PC-3 (cell line): ENCODE results near the gene GFOD1. TPM values are rescaled to one million over a fixed set of nuclear protein-coding genes. Genes with fewer than 3 reads are reported as not detected.
"Not testable (repeated sequence)": the region's sequence is repeated elsewhere in the genome, so short reads cannot be mapped to it uniquely, and the experiment has no call there.

Experiments
- ATAC-seq: fragments of 200-7000 bp; cut with Tn5 transposase; 2 replicates; pipeline ENCODE4 v1.9.1; 2020; ENCODE audit warnings: mild to moderate bottlenecking, moderate library complexity
- BruUV-seq: library from RNA; stranded (reverse); fragments of 400-500 nt; replicated peaks from 2 replicates; lab custom pipeline; 2021; lab: Mats Ljungman, UMichigan
- CTCF ChIA-PET: fragments of 300-600 bp; sonication (Branson Sonifier 250); formaldehyde crosslinking; loops from one replicate; lab custom pipeline; 2022; ENCODE audit warnings: antibody characterized with exemption; lab: Charles Lee
- POLR2A ChIA-PET: fragments of 300-600 bp; sonication (Branson Sonifier 250); formaldehyde crosslinking; loops from one replicate; lab custom pipeline; 2022; ENCODE audit warnings: antibody characterized with exemption; ENCODE audit not compliant: unreplicated experiment; lab: Charles Lee
- DNase-seq: peaks from one replicate; pipeline ENCODE4 v3.0.0-alpha.2; 2015
- H2AFZ ChIP-seq: fragments of 300-600 bp; sonication (generic); 2 replicates; pipeline ENCODE4 v1.6.0; 2016; ENCODE audit warnings: antibody characterized with exemption, low read length
- H3F3A ChIP-seq: fragments of 300-600 bp; sonication (generic); one replicate; pipeline ENCODE4 v1.6.0; 2017; ENCODE audit warnings: antibody characterized with exemption, low read length, control low read depth, mild to moderate bottlenecking; ENCODE audit not compliant: unreplicated experiment
- H3K27ac ChIP-seq: fragments of 300-600 bp; sonication (generic); 2 replicates; pipeline ENCODE4 v1.5.1; 2016; ENCODE audit warnings: mild to moderate bottlenecking, low read length
- H3K27me3 ChIP-seq: fragments of 300-600 bp; sonication (generic); 2 replicates; pipeline ENCODE4 v1.6.1; 2016; ENCODE audit warnings: low read length, mixed read lengths
- H3K36me3 ChIP-seq: fragments of 300-600 bp; sonication (generic); 2 replicates; pipeline ENCODE4 v1.6.1; 2016; ENCODE audit warnings: low read depth, mixed run types, low read length, mixed read lengths
- H3K4me1 ChIP-seq: fragments of 300-600 bp; sonication (generic); 2 replicates; pipeline ENCODE4 v1.5.1; 2016; ENCODE audit warnings: low read length; ENCODE audit not compliant: insufficient read depth
- H3K4me2 ChIP-seq: fragments of 300-600 bp; sonication (generic); 2 replicates; pipeline ENCODE4 v1.6.0; 2016; ENCODE audit warnings: low read length
- H3K4me3 ChIP-seq: fragments of 300-600 bp; sonication (generic); 2 replicates; pipeline ENCODE4 v1.5.1; 2016; ENCODE audit warnings: mild to moderate bottlenecking, low read length, mixed read lengths
- H3K79me2 ChIP-seq: fragments of 300-600 bp; sonication (generic); 2 replicates; pipeline ENCODE4 v1.6.1; 2017; ENCODE audit warnings: low read length, mixed read lengths
- H3K9ac ChIP-seq: fragments of 300-600 bp; sonication (generic); 2 replicates; pipeline ENCODE4 v1.6.0; 2016; ENCODE audit warnings: mild to moderate bottlenecking, low read length
- H3K9me2 ChIP-seq: fragments of 300-600 bp; sonication (generic); replicated peaks from 2 replicates; pipeline ENCODE4 v1.6.1; 2016; ENCODE audit warnings: mixed run types, low read length, mixed read lengths
- H3K9me3 ChIP-seq: fragments of 300-600 bp; sonication (generic); 2 replicates; pipeline ENCODE4 v1.6.1; 2016; ENCODE audit warnings: low read length, mixed read lengths
- H4K20me1 ChIP-seq: fragments of 300-600 bp; sonication (generic); 2 replicates; pipeline ENCODE4 v1.6.1; 2016; ENCODE audit warnings: low read length, mixed read lengths
- EZH2 ChIP-seq: fragments of 300-600 bp; sonication (generic); IDR thresholded peaks from one replicate; pipeline ENCODE4 v1.6.1; 2017; ENCODE audit warnings: antibody characterized with exemption, mild to moderate bottlenecking, low read length; ENCODE audit not compliant: unreplicated experiment
- EZH2phosphoT487 ChIP-seq: fragments of 300-600 bp; sonication (generic); IDR thresholded peaks from 2 replicates; pipeline ENCODE4 v1.6.1; 2018; ENCODE audit warnings: mild to moderate bottlenecking, antibody characterized with exemption, low read length, borderline replicate concordance
- intact Hi-C: fragments of 100-400 bp; cut with micrococcal nuclease; formaldehyde crosslinking; loops from 2 replicates; pipeline ENCODE4 v1.9.0; 2023
- total RNA-seq: library from RNA; depleted of rRNA; stranded (reverse); fragments of >200 nt; gene quantifications from 2 replicates; pipeline ENCODE4 v1.2.3, GENCODE V29; 2014
- TF ChIP-seq, protein P1 (sequence below): fragments of 300-600 bp; sonication (generic); conservative IDR thresholded peaks from 2 replicates; pipeline ENCODE4 v1.5.1; 2017; ENCODE audit warnings: antibody characterized with exemption, low read depth, mild to moderate bottlenecking, low read length

Gene GFOD1
- total RNA-seq, 1 experiment from 2014 or later = 16.0 TPM

DNA sequence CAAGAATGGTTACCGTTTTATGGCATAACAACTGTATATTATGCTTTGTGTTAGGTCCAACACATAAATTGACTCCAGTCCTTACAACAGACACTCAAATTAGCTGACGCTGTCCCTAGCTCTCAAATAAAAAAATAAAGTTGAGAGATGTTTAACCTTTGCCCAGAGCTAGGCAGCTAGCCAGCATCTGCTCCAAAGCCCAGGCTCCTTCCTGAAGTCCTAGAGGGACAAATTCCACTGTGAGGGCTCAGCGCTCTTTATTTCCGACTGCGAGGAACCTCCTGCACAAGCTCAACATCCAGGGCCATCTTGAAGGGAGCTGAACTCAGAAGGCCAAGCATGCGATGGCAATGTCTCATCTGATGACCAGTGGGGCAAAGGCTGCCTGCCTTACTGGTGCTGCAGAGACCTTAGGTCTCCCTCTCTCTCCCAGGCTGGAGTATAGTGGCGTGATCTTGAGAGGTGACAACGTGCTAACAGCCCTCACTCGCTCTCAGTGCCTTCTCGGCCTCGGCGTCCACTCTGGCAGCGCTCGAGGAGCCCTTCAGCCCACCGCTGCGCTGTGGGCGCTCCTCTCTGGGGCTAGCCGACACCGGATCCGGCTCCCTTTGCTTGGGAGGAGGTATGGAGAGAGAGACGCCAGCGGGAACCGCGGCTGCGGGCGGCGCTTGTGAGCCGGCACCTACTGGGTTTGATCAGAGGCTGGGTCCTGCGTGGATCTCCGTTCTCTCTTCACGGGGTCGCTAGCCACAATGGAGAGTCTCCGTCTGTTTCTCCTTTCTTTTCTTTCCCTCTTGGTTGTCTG is 24.7 kb upstream of the GFOD1 start:
- no peaks in the 10 kb centered on the region for H3K27me3 ChIP-seq
- peaks cover 26% of the 10 kb centered on the region for H3K4me1 ChIP-seq
- intact Hi-C loops = no loop called here
- H4K20me1 ChIP-seq = no peaks in the 10 kb centered on the region
- BruUV-seq = no TSS peak
- H3K9me2 ChIP-seq = no peaks in the 10 kb centered on the region
- CTCF ChIA-PET = no interaction called here
- no peak overlapping the region for H3K9ac ChIP-seq
- no peaks in the 10 kb centered on the region for H3K9me3 ChIP-seq
- no peaks in the 10 kb centered on the region for H3K36me3 ChIP-seq
- DNase-seq (no peak), ATAC-seq (no peak)
- no peak for TF ChIP-seq EZH2
- TF ChIP-seq, protein P1, sequence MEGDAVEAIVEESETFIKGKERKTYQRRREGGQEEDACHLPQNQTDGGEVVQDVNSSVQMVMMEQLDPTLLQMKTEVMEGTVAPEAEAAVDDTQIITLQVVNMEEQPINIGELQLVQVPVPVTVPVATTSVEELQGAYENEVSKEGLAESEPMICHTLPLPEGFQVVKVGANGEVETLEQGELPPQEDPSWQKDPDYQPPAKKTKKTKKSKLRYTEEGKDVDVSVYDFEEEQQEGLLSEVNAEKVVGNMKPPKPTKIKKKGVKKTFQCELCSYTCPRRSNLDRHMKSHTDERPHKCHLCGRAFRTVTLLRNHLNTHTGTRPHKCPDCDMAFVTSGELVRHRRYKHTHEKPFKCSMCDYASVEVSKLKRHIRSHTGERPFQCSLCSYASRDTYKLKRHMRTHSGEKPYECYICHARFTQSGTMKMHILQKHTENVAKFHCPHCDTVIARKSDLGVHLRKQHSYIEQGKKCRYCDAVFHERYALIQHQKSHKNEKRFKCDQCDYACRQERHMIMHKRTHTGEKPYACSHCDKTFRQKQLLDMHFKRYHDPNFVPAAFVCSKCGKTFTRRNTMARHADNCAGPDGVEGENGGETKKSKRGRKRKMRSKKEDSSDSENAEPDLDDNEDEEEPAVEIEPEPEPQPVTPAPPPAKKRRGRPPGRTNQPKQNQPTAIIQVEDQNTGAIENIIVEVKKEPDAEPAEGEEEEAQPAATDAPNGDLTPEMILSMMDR = no peak
- TF ChIP-seq EZH2phosphoT487 = no peak
- H3K4me2 ChIP-seq = no peak overlapping the region
- H3K4me3 ChIP-seq = no peak overlapping the region
- H2AFZ ChIP-seq = no peak overlapping the region
- H3K79me2 ChIP-seq = no peaks in the 10 kb centered on the region
- POLR2A ChIA-PET = interaction anchor here (0.5 kb wide), 1 partner anchor 10 kb away, joined by 9 read pairs; no protein-coding TSS in a partner anchor
- no peak overlapping the region for H3K27ac ChIP-seq
- H3F3A ChIP-seq = no peaks in the 10 kb centered on the region

DNA sequence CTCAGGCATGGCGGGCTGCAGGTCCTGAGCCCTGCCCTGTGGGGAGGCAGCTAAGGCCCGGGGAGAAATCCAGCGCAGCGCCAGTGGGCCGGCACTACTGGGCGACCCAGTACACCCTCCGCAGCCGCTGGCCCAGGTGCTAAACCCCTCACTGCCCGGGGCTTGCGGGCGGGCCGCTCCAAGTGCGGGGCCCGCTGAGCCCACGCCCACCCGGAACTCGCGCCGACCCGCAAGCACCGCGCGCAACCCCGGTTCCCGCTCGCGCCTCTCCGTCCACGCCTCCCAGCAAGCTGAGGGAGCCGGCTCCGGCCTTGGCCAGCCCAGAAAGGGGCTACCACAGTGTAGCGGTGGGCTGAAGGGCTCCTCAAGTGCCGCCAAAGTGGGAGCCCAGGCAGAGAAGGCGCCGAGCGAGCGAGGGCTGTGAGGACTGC is 23.8 kb upstream of the GFOD1 start:
- H3K4me1 ChIP-seq = peaks cover 17% of the 10 kb centered on the region
- H3K9ac ChIP-seq, DNase-seq, ATAC-seq, H3K4me3 ChIP-seq, H3K9me2 ChIP-seq, H3K27me3 ChIP-seq, intact Hi-C loops, H4K20me1 ChIP-seq, H3K4me2 ChIP-seq, POLR2A ChIA-PET, H3K79me2 ChIP-seq, BruUV-seq, H2AFZ ChIP-seq, H3K36me3 ChIP-seq, H3K9me3 ChIP-seq, CTCF ChIA-PET, H3K27ac ChIP-seq, H3F3A ChIP-seq: not testable (repeated sequence)

DNA sequence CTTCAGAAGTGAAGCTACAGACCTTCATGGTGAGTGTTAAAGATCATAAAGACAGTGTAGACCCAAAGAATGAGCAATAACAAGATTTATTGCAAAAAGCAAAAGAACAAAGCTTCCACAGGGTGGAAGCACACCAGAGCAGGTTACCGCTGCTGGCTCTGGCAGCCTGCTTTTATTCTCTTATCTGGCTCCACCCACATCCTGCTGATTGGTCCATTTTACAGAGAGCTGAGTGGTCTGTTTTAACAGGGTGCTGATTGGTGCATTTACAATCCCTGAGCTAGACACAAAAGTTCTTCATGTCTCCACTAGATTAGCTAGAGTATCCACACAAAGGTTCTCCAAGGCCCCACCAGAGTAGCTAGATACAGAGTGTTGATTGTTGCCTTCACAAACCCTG is 23.0 kb upstream of the GFOD1 start:
- peaks cover 17% of the 10 kb centered on the region for H3K4me1 ChIP-seq
- H4K20me1 ChIP-seq, H3K9ac ChIP-seq, H3F3A ChIP-seq, CTCF ChIA-PET, ATAC-seq, H3K36me3 ChIP-seq, DNase-seq, H3K4me2 ChIP-seq, H3K79me2 ChIP-seq, intact Hi-C loops, H3K27ac ChIP-seq, H2AFZ ChIP-seq, H3K27me3 ChIP-seq, H3K9me2 ChIP-seq, H3K4me3 ChIP-seq, BruUV-seq, H3K9me3 ChIP-seq, POLR2A ChIA-PET: not testable (repeated sequence)
